Esophagus muscularis mucosa (tissue), 3 donors: ENCODE data around the gene MYEF2.

Experiments
- POLR2A ChIP-seq: fragments of 450-650 bp; IDR thresholded peaks from one replicate; pipeline ENCODE4 v1.6.1; 2017; ENCODE audit warnings: antibody characterized with exemption, moderate library complexity, mild to moderate bottlenecking, low read depth
- TF ChIP-seq, protein P1 (sequence below), 3 experiments: fragments of 200-600 bp in 2 of 3; fragments of 450-650 bp in 1 of 3; sonication (generic) in 2 of 3; IDR thresholded peaks; one replicate each; pipeline ENCODE4 v1.5.1; 2017 to 2019; ENCODE audit warnings: antibody characterized with exemption in 3 of 3, mild to moderate bottlenecking in 2 of 3, moderate library complexity in 1 of 3

DNA sequence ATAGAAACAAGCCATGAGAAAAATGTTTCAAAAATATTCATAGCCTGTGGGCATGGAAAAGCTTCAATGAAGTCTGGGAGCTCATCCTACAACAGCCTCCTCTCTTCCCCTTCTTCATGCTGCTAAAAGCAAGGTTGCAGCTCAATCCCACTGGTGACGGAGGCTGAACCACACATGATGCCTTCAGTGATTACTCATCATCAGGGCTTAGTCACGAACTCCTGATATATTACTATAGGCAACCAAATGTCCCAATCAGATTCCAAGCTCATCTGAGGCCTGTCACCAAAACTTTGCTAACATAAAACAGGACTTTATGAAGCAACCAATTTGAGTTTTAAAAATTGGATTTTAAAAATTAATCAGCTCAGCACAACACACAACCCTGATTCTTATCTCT, 81.3 kb downstream of the MYEF2 start:
- TF ChIP-seq POLR2A = no peak
- TF ChIP-seq, protein P1, sequence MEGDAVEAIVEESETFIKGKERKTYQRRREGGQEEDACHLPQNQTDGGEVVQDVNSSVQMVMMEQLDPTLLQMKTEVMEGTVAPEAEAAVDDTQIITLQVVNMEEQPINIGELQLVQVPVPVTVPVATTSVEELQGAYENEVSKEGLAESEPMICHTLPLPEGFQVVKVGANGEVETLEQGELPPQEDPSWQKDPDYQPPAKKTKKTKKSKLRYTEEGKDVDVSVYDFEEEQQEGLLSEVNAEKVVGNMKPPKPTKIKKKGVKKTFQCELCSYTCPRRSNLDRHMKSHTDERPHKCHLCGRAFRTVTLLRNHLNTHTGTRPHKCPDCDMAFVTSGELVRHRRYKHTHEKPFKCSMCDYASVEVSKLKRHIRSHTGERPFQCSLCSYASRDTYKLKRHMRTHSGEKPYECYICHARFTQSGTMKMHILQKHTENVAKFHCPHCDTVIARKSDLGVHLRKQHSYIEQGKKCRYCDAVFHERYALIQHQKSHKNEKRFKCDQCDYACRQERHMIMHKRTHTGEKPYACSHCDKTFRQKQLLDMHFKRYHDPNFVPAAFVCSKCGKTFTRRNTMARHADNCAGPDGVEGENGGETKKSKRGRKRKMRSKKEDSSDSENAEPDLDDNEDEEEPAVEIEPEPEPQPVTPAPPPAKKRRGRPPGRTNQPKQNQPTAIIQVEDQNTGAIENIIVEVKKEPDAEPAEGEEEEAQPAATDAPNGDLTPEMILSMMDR (IDR thresholded peaks at IDR 0.05) = no peak
